H1 (cell line): Measurements from ENCODE around the gene MUSTN1. TPM values are rescaled to one million over a fixed set of nuclear protein-coding genes. Genes with fewer than 3 reads are reported as not detected.

Experiments used
- CTCF ChIA-PET: fragments of 300-600 bp; sonication (Branson Sonifier 250); formaldehyde crosslinking; loops from one replicate; lab custom pipeline; 2021; ENCODE audit not compliant: partially characterized antibody; lab: Charles Lee
- POLR2A ChIA-PET: fragments of 300-600 bp; sonication (Branson Sonifier 250); formaldehyde crosslinking; loops from one replicate; lab custom pipeline; 2021; ENCODE audit warnings: inconsistent platforms; ENCODE audit not compliant: partially characterized antibody; lab: Charles Lee
- DNase-seq, 2 experiments: peaks; one replicate each; pipeline versions ENCODE4 v3.0.0 to v3.0.0-alpha.2; 2010 to 2022; ENCODE audit warnings: low spot score in 2 of 2, low read depth in 1 of 2, mixed read lengths in 1 of 2
- FAIRE-seq: peaks from 2 replicates; lab custom pipeline; 2011; peaks lifted over from hg19 to GRCh38; lab: Jason Lieb, UNC
- H2AFZ ChIP-seq: 2 replicates; pipeline ENCODE4 v1.8.1; 2012; ENCODE audit warnings: low read length, inconsistent platforms
- H2AK5ac ChIP-seq: 2 replicates; pipeline ENCODE4 v1.6.1; 2013; ENCODE audit warnings: low read depth, low read length
- H2BK120ac ChIP-seq: replicated peaks from 2 replicates; pipeline ENCODE3; 2013; ENCODE audit warnings: low read depth, low read length, inconsistent platforms
- H2BK12ac ChIP-seq: 2 replicates; pipeline ENCODE4 v1.6.1; 2013; ENCODE audit warnings: low read depth, low read length
- H2BK15ac ChIP-seq: 2 replicates; pipeline ENCODE4 v1.6.1; 2013; ENCODE audit warnings: low read length
- H2BK20ac ChIP-seq: 2 replicates; pipeline ENCODE4 v1.6.1; 2013; ENCODE audit warnings: low read length
- H2BK5ac ChIP-seq: 2 replicates; pipeline ENCODE4 v1.6.1; 2013; ENCODE audit warnings: low read depth, low read length
- H3K14ac ChIP-seq: 2 replicates; pipeline ENCODE4 v1.6.1; 2013; ENCODE audit warnings: inconsistent platforms; ENCODE audit not compliant: insufficient read length
- H3K18ac ChIP-seq: 2 replicates; pipeline ENCODE4 v1.6.1; 2013; ENCODE audit warnings: low read length; ENCODE audit errors: extremely low read depth
- H3K23ac ChIP-seq: 2 replicates; pipeline ENCODE4 v1.6.1; 2013; ENCODE audit warnings: inconsistent platforms; ENCODE audit not compliant: insufficient read length
- H3K23me2 ChIP-seq: 2 replicates; pipeline ENCODE4 v1.6.1; 2013; ENCODE audit warnings: low read depth, low read length
- H3K27ac ChIP-seq: 2 replicates; pipeline ENCODE4 v1.6.1; 2011; ENCODE audit warnings: low read depth, low read length, inconsistent platforms
- H3K27me3 ChIP-seq, 4 experiments: replicated peaks in 1 of 4; 1 replicate in 1 of 4; 2 replicates in 3 of 4; pipeline versions ENCODE4 v1.6.1 to v1.8.1; 2011 to 2013; ENCODE audit warnings: low read length in 3 of 4, mild to moderate bottlenecking in 3 of 4, inconsistent platforms in 2 of 4, mixed read lengths in 2 of 4, moderate library complexity in 1 of 4; ENCODE audit not compliant: control insufficient read depth in 3 of 4, insufficient read depth in 3 of 4; ENCODE audit errors: extremely low read depth in 1 of 4
- H3K36me3 ChIP-seq, 4 experiments: 2 replicates each; pipeline versions ENCODE4 v1.6.1 to v1.8.1; 2011 to 2013; ENCODE audit warnings: mild to moderate bottlenecking in 4 of 4, low read length in 3 of 4, moderate library complexity in 2 of 4, control low read depth in 1 of 4, inconsistent platforms in 1 of 4; ENCODE audit not compliant: insufficient read depth in 4 of 4, control insufficient read depth in 2 of 4
- H3K4ac ChIP-seq: replicated peaks from 2 replicates; pipeline ENCODE3; 2013; ENCODE audit warnings: low read length, low read depth, mixed read lengths, inconsistent platforms; ENCODE audit not compliant: insufficient read length
- H3K4me1 ChIP-seq, 4 experiments: replicated peaks in 1 of 4; 1 replicate in 1 of 4; 2 replicates in 3 of 4; pipeline versions ENCODE4 v1.6.1 to v1.8.1; 2011 to 2013; ENCODE audit warnings: low read length in 3 of 4, inconsistent platforms in 2 of 4, mixed read lengths in 1 of 4; ENCODE audit not compliant: insufficient read depth in 4 of 4, control insufficient read depth in 3 of 4
- H3K4me2 ChIP-seq, 2 experiments: 2 replicates each; pipeline versions ENCODE4 v1.6.1 to v1.8.1; 2011 to 2013; ENCODE audit warnings: low read depth in 2 of 2, low read length in 2 of 2, control low read depth in 1 of 2, inconsistent platforms in 1 of 2, mild to moderate bottlenecking in 1 of 2; ENCODE audit not compliant: insufficient read depth in 1 of 2
- H3K4me3 ChIP-seq, 4 experiments: fragments of 200-600, 300-600 bp in 1 of 4; sonication (generic), shearing (Covaris generic), sonication (Bioruptor Twin) in 1 of 4; 2 replicates each; pipeline versions ENCODE4 v1.5.1 to v1.8.1; 2011 to 2016; ENCODE audit warnings: low read length in 4 of 4, low read depth in 3 of 4, control low read depth in 2 of 4, inconsistent platforms in 2 of 4, mild to moderate bottlenecking in 2 of 4, mixed read lengths in 1 of 4, moderate library complexity in 1 of 4; ENCODE audit not compliant: insufficient read depth in 2 of 4; ENCODE audit errors: extremely low read depth in 1 of 4
- H3K56ac ChIP-seq: replicated peaks from 2 replicates; pipeline ENCODE3; 2013; ENCODE audit warnings: low read depth, mild to moderate bottlenecking, mixed read lengths, low read length, inconsistent platforms; ENCODE audit not compliant: insufficient read length
- H3K79me1 ChIP-seq: 2 replicates; pipeline ENCODE4 v1.6.1; 2013; ENCODE audit warnings: low read depth, low read length, control low read depth
- H3K79me2 ChIP-seq, 2 experiments: 2 replicates each; pipeline versions ENCODE4 v1.6.1 to v1.8.1; 2012 to 2013; ENCODE audit warnings: low read length in 2 of 2, mild to moderate bottlenecking in 2 of 2, inconsistent platforms in 1 of 2; ENCODE audit not compliant: insufficient read depth in 2 of 2, control insufficient read depth in 1 of 2
- H3K9ac ChIP-seq, 4 experiments: replicated peaks in 1 of 4; 1 replicate in 1 of 4; 2 replicates in 3 of 4; pipeline versions ENCODE4 v1.6.1 to v1.8.1; 2011 to 2013; ENCODE audit warnings: low read depth in 3 of 4, low read length in 3 of 4, control low read depth in 2 of 4, mild to moderate bottlenecking in 2 of 4, moderate library complexity in 2 of 4, inconsistent platforms in 1 of 4; ENCODE audit errors: extremely low read depth in 1 of 4
- H3K9me3 ChIP-seq, 2 experiments: 2 replicates each; pipeline versions ENCODE4 v1.6.1 to v1.8.1; 2012 to 2013; ENCODE audit warnings: mild to moderate bottlenecking in 2 of 2, moderate library complexity in 2 of 2, control low read depth in 1 of 2, inconsistent platforms in 1 of 2, low read depth in 1 of 2, low read length in 1 of 2, mixed read lengths in 1 of 2; ENCODE audit not compliant: insufficient read depth in 2 of 2
- H4K20me1 ChIP-seq, 2 experiments: replicated peaks in 1 of 2; 2 replicates each; pipeline versions ENCODE3 to v1.8.1; 2011 to 2013; ENCODE audit warnings: inconsistent platforms in 2 of 2, low read length in 2 of 2, mild to moderate bottlenecking in 1 of 2; ENCODE audit not compliant: insufficient read depth in 2 of 2, control insufficient read depth in 1 of 2
- H4K5ac ChIP-seq: 2 replicates; pipeline ENCODE4 v1.6.1; 2013; ENCODE audit warnings: low read length, low read depth, mixed read lengths, inconsistent platforms; ENCODE audit not compliant: insufficient read length
- H4K8ac ChIP-seq: 2 replicates; pipeline ENCODE4 v1.8.0; 2013; ENCODE audit warnings: mild to moderate bottlenecking, moderate library complexity, low read length, inconsistent platforms; ENCODE audit not compliant: insufficient read depth; ENCODE audit errors: extremely low read depth
- H4K91ac ChIP-seq: replicated peaks from 2 replicates; pipeline ENCODE3; 2013; ENCODE audit warnings: low read length, mixed read lengths, inconsistent platforms; ENCODE audit not compliant: insufficient read length
- BACH1 ChIP-seq: IDR thresholded peaks from 2 replicates; pipeline ENCODE4 v1.6.1; 2012; ENCODE audit warnings: low read length, improper control_type of control experiment
- BCL11A ChIP-seq, 2 experiments: IDR thresholded peaks; one replicate each; pipeline ENCODE4 v1.6.1; 2011; ENCODE audit warnings: low read depth in 2 of 2, low read length in 2 of 2, mild to moderate bottlenecking in 2 of 2
- CHD1 ChIP-seq: IDR thresholded peaks from 2 replicates; pipeline ENCODE4 v1.6.1; 2012; ENCODE audit warnings: low read depth, low read length, improper control_type of control experiment
- CHD2 ChIP-seq: IDR thresholded peaks from 2 replicates; pipeline ENCODE4 v1.6.1; 2012; ENCODE audit warnings: low read length, improper control_type of control experiment
- CREB1 ChIP-seq: IDR thresholded peaks from 2 replicates; pipeline ENCODE4 v1.6.1; 2012; ENCODE audit warnings: inconsistent platforms
- GTF2F1 ChIP-seq: IDR thresholded peaks from 2 replicates; pipeline ENCODE4 v1.6.1; 2012; ENCODE audit warnings: low read depth, low read length, improper control_type of control experiment, borderline replicate concordance
- NANOG ChIP-seq: IDR thresholded peaks from 2 replicates; pipeline ENCODE4 v1.6.1; 2011; ENCODE audit warnings: low read length, low read depth, mild to moderate bottlenecking, inconsistent platforms; ENCODE audit not compliant: insufficient read depth, poor library complexity, severe bottlenecking
- POLR2AphosphoS5 ChIP-seq: IDR thresholded peaks from 2 replicates; pipeline ENCODE4 v1.6.1; 2011; ENCODE audit warnings: low read depth, low read length
- POU5F1 ChIP-seq: IDR thresholded peaks from 2 replicates; pipeline ENCODE4 v1.6.1; 2011; ENCODE audit warnings: low read depth, mild to moderate bottlenecking, low read length, moderate library complexity
- RAD21 ChIP-seq, 2 experiments: IDR thresholded peaks in 1 of 2; conservative IDR thresholded peaks in 1 of 2; 2 replicates each; pipeline ENCODE4 v1.6.1; 2011; ENCODE audit warnings: low read depth in 2 of 2, low read length in 2 of 2, improper control_type of control experiment in 1 of 2, inconsistent platforms in 1 of 2, mild to moderate bottlenecking in 1 of 2, moderate library complexity in 1 of 2
- SIN3A ChIP-seq, 2 experiments: IDR thresholded peaks in 1 of 2; conservative IDR thresholded peaks in 1 of 2; 2 replicates each; pipeline ENCODE4 v1.6.1; 2011 to 2012; ENCODE audit warnings: low read length in 2 of 2, improper control_type of control experiment in 1 of 2, low read depth in 1 of 2, mild to moderate bottlenecking in 1 of 2
- SUZ12 ChIP-seq: fragments of 200-600 bp; sonication (generic); IDR thresholded peaks from 2 replicates; pipeline ENCODE4 v1.6.1; 2012; ENCODE audit warnings: mild to moderate bottlenecking, inconsistent platforms, low read length, moderate library complexity, mixed read lengths
- TCF12 ChIP-seq: IDR thresholded peaks from 2 replicates; pipeline ENCODE4 v1.6.1; 2011; ENCODE audit warnings: low read depth, mild to moderate bottlenecking, low read length
- WGBS, 2 experiments: shearing (Covaris generic) in 1 of 2; methylation state at CpG; one replicate each; pipeline versions ENCODE4 v1.1.6 to v1.1.7; 2013 to 2015; ENCODE audit warnings: low lambda C conversion rate in 2 of 2, mixed read lengths in 2 of 2, inconsistent platforms in 1 of 2, low coverage in 1 of 2, missing lambda C conversion rate in 1 of 2; ENCODE audit not compliant: insufficient replicate concordance in 2 of 2, insufficient coverage in 1 of 2, insufficient read length in 1 of 2; ENCODE audit errors: extremely low coverage in 1 of 2, missing lambda C conversion rate in 1 of 2; 5-methylcytosine and 5-hydroxymethylcytosine counted together
- polyA plus RNA-seq, 7 experiments: library from polyadenylated mRNA; depleted of rRNA in 3 of 7; stranded (reverse) in 5 of 7; unstranded in 2 of 7; fragments of >200 nt in 5 of 7; fragments of 200-250 nt in 2 of 7; gene quantifications; 1 replicate in 5 of 7; 2 replicates in 1 of 7; 4 replicates in 1 of 7; pipeline versions ENCODE4 v1.2.1 to v1.2.3, GENCODE V29; 2011 to 2013; ENCODE audit warnings: missing spikeins in 2 of 7, mixed read lengths in 2 of 7
- total RNA-seq: library from RNA; stranded (reverse); fragmentation: NEBNext Ultra II Directional; extraction: Animal tissue kit (Norgen Biotek cat#: 25700); gene quantifications from 2 replicates; pipeline ENCODE4 v1.2.1, GENCODE V29; 2021

The MUSTN1 gene
- total and polyA plus RNA-seq, 2 of the 8 experiments (the other 6 are each of a cell fraction or from before 2014, with no cell fraction given) = 1.1 to 2.4 TPM

DNA sequence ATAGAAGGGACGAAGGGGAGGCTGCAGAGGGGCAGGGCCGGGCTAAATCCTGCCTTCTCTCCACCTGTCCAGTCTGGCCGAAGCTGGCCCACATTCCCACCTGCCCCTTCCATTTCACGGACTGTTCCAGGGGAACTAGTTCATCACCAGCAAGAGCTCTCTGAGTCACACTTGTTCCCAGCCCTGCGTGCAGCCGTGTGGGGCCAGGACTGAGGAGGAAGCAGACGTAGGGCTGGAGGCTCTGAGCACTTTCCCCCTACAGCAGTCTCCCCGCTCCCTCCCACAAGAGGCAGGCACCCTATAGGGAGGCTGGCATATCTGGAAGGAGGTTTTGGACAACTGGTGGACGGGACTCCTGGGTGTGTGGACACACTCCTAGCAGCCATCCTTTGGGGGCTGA is 7.4 kb downstream of the MUSTN1 start:
- no peak overlapping the region for H3K18ac ChIP-seq
- no peak overlapping the region for H2BK120ac ChIP-seq
- H3K79me1 ChIP-seq = no peaks in the 10 kb centered on the region
- no peak overlapping the region for H2BK15ac ChIP-seq
- H3K27ac ChIP-seq = no peak overlapping the region
- H3K23me2 ChIP-seq = no peaks in the 10 kb centered on the region
- H2AK5ac ChIP-seq = no peak overlapping the region
- H2BK20ac ChIP-seq = no peak overlapping the region
- no peak overlapping the region for H3K9ac ChIP-seq
- H4K20me1 ChIP-seq = no peaks in the 10 kb centered on the region
- 77% methylated on average over 9 of the region's 9 CpGs; no CpG with 5 or more reads in 1 of the 2 experiments for WGBS, 2 experiments
- H3K79me2 ChIP-seq = no peaks in the 10 kb centered on the region
- no peak overlapping the region for H2BK12ac ChIP-seq
- no peak overlapping the region for H3K14ac ChIP-seq
- no peaks in the 10 kb centered on the region for H3K36me3 ChIP-seq
- H4K8ac ChIP-seq = peak overlapping the region; percentile 45; the same call in 1 of the 2 replicates
- DNase-seq (no peak), FAIRE-seq (no peak)
- H3K4me3 ChIP-seq = no peak overlapping the region
- no peaks in the 10 kb centered on the region for H3K27me3 ChIP-seq
- no peak overlapping the region for H2AFZ ChIP-seq
- no peak overlapping the region for H4K91ac ChIP-seq
- ChIA-PET POLR2A (interaction anchor here (1.2 kb wide), 1 partner anchor 56 kb away, joined by 3 read pairs; the partner anchor contains the start of gene NEK4), CTCF (interaction anchor here (0.7 to 3.5 kb wide), 10 partner anchors 9 to 243 kb away, joined by 3 to 18 read pairs (median 4); no protein-coding TSS in a partner anchor)
- no peak overlapping the region for H3K56ac ChIP-seq
- H3K4me1 ChIP-seq = peaks cover 0 to 2% (median 0%) of the 10 kb centered on the region in 4 experiments; a peak in 2 of 7 replicates
- H3K4ac ChIP-seq = no peak overlapping the region
- TF ChIP-seq CHD2 (no peak), CHD1 (no peak), BACH1 (no peak), BCL11A (IDR thresholded peaks at IDR 0.05; ENCODE audit: low read depth in 2 of 2, low read length in 2 of 2) (no peak), POU5F1 (no peak), CREB1 (no peak), SUZ12 (no peak), POLR2AphosphoS5 (no peak), NANOG (no peak), GTF2F1 (no peak), RAD21 (IDR thresholded peaks at IDR 0.05 in 1 of 2, conservative IDR thresholded peaks at IDR 0.05 in 1 of 2; ENCODE audit: low read depth in 2 of 2, low read length in 2 of 2) (no peak), TCF12 (no peak), SIN3A (conservative IDR thresholded peaks at IDR 0.05 in 1 of 2, IDR thresholded peaks at IDR 0.05 in 1 of 2; ENCODE audit: low read depth in 1 of 2, low read length in 2 of 2) (no peak)
- no peak overlapping the region for H2BK5ac ChIP-seq
- no peaks in the 10 kb centered on the region for H3K9me3 ChIP-seq
- H3K23ac ChIP-seq = no peak overlapping the region
- no peak overlapping the region for H4K5ac ChIP-seq
- H3K4me2 ChIP-seq = no peak overlapping the region; a peak in 1 of 4 replicates
